Loucy (cell line): ENCODE measurements around the gene FAM163B.

Experiments
- H2AFZ ChIP-seq: fragments of 200-600 bp; sonication (generic); 2 replicates; pipeline ENCODE4 v1.6.0; 2016; ENCODE audit warnings: antibody characterized with exemption, mild to moderate bottlenecking, low read length, moderate library complexity
- H3F3A ChIP-seq: fragments of 200-600 bp; 2 replicates; pipeline ENCODE4 v1.6.0; 2016; ENCODE audit warnings: antibody characterized with exemption, low read depth, mild to moderate bottlenecking
- H3K27me3 ChIP-seq: fragments of 200-600 bp; sonication (generic); 2 replicates; pipeline ENCODE4 v1.6.1; 2014; ENCODE audit warnings: low read length, mild to moderate bottlenecking; ENCODE audit not compliant: insufficient read depth, poor library complexity, severe bottlenecking
- H3K36me3 ChIP-seq: fragments of 200-600 bp; sonication (generic); 2 replicates; pipeline ENCODE4 v1.6.1; 2016; ENCODE audit warnings: low read length; ENCODE audit not compliant: insufficient read depth
- H3K4me1 ChIP-seq: fragments of 200-600 bp; sonication (generic); 2 replicates; pipeline ENCODE4 v1.5.1; 2014; ENCODE audit warnings: low read length, mild to moderate bottlenecking; ENCODE audit not compliant: insufficient read depth, poor library complexity, severe bottlenecking
- H3K4me2 ChIP-seq: fragments of 200-600 bp; sonication (generic); 2 replicates; pipeline ENCODE4 v1.6.0; 2014; ENCODE audit warnings: antibody characterized with exemption, low read length, low read depth, mild to moderate bottlenecking; ENCODE audit not compliant: poor library complexity, severe bottlenecking
- H3K4me3 ChIP-seq: fragments of 200-600 bp; sonication (generic); 2 replicates; pipeline ENCODE4 v1.5.1; 2014; ENCODE audit warnings: low read length, mild to moderate bottlenecking, mixed read lengths; ENCODE audit not compliant: poor library complexity, severe bottlenecking
- H3K79me2 ChIP-seq: fragments of 200-600 bp; sonication (generic); 2 replicates; pipeline ENCODE4 v1.6.1; 2014; ENCODE audit warnings: low read length; ENCODE audit not compliant: insufficient read depth
- H3K9ac ChIP-seq: fragments of 200-600 bp; sonication (generic); 2 replicates; pipeline ENCODE4 v1.6.0; 2014; ENCODE audit warnings: mild to moderate bottlenecking, low read depth, low read length, moderate library complexity; ENCODE audit not compliant: poor library complexity, severe bottlenecking
- H3K9me2 ChIP-seq: fragments of 200-600 bp; sonication (generic); replicated peaks from 2 replicates; pipeline ENCODE4 v1.6.1; 2016; ENCODE audit warnings: low read depth, low read length, mixed read lengths
- H3K9me3 ChIP-seq: fragments of 200-600 bp; sonication (generic); 2 replicates; pipeline ENCODE4 v1.6.1; 2014; ENCODE audit warnings: mild to moderate bottlenecking, antibody characterized with exemption, low read length, low read depth; ENCODE audit not compliant: insufficient read depth
- H4K20me1 ChIP-seq: fragments of 200-600 bp; sonication (generic); 2 replicates; pipeline ENCODE4 v1.6.0; 2014; ENCODE audit warnings: antibody characterized with exemption, low read length, mild to moderate bottlenecking; ENCODE audit not compliant: insufficient read depth, poor library complexity, severe bottlenecking
- EZH2phosphoT487 ChIP-seq: fragments of 200-600 bp; IDR thresholded peaks from 2 replicates; pipeline ENCODE4 v1.6.1; 2018; ENCODE audit warnings: antibody characterized with exemption, mild to moderate bottlenecking, moderate library complexity, borderline replicate concordance
- TF ChIP-seq, protein P1 (sequence below): fragments of 200-600 bp; sonication (generic); conservative IDR thresholded peaks from 2 replicates; pipeline ENCODE4 v1.5.1; 2014; ENCODE audit warnings: mild to moderate bottlenecking, antibody characterized with exemption, low read length

Gene FAM163B

DNA sequence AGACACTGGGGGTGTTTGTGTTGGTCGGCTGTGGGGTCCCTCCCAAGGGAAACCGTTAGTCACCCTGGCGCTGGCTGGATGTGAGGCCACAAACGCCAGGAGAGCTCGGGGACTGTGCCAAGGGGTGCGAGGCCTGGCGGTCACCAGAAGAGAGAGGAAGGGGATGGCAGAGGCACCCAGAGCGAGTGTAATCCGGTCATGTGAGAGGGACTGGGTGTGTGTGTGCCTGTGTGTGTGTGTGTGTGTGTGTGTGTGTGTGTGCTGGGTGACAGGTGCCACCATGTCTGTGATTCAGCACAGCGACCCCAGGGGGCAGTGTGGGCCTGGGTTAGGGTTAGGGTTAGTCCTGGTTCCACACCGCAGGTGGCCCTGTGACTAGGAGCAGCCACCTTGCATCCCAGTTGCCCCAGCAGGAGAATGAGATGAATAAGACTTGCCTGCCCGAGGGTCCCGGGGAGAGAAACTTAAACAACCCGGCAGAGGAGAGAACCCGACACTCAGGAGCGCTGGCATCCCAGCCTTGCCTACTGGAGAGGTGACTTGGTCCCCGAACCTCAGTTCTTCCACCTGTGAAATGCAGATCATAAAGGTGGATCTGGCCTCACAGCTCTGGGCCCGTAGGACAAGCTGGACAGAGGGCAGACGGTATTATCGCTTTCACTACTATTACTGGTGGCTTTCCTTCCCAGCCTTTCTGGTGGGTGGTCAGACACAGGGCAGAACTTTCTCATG is 76.1 kb downstream of the FAM163B start:
- no peaks in the 10 kb centered on the region for H3K27me3 ChIP-seq

DNA sequence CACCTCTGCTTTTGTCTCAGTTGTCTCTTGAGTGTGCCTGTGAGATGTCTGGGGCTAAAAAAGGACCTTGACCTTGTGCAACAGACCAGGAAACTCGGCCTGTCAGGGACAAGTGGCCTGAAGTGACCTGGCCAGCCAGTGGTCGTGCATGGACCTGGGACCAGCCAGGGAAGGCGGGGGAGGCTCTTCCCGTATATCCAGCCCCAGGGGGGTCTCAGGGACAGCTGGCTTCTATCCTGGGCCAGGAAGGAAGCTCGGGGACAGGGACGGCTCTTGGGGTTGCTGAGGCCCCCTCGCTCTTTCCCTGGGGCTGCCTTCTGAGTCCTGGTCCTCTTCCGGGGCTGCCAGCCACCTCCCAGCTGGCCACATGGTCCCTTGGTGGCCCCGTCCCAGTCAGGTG is 77.9 kb downstream of the FAM163B start:
- H3K79me2 ChIP-seq: no peaks in the 10 kb centered on the region
- H3K27me3 ChIP-seq: no peaks in the 10 kb centered on the region
- no peaks in the 10 kb centered on the region for H3K9me3 ChIP-seq
- no peaks in the 10 kb centered on the region for H3K36me3 ChIP-seq
- H3K4me1 ChIP-seq: peaks cover 33% of the 10 kb centered on the region
- no peaks in the 10 kb centered on the region for H3K9me2 ChIP-seq
- no peaks in the 10 kb centered on the region for H4K20me1 ChIP-seq
- no peaks in the 10 kb centered on the region for H3F3A ChIP-seq
- no peak overlapping the region for H3K4me2 ChIP-seq
- no peak overlapping the region for H3K4me3 ChIP-seq
- no peak overlapping the region for H2AFZ ChIP-seq
- no peak overlapping the region for H3K9ac ChIP-seq
- TF ChIP-seq, protein P1, sequence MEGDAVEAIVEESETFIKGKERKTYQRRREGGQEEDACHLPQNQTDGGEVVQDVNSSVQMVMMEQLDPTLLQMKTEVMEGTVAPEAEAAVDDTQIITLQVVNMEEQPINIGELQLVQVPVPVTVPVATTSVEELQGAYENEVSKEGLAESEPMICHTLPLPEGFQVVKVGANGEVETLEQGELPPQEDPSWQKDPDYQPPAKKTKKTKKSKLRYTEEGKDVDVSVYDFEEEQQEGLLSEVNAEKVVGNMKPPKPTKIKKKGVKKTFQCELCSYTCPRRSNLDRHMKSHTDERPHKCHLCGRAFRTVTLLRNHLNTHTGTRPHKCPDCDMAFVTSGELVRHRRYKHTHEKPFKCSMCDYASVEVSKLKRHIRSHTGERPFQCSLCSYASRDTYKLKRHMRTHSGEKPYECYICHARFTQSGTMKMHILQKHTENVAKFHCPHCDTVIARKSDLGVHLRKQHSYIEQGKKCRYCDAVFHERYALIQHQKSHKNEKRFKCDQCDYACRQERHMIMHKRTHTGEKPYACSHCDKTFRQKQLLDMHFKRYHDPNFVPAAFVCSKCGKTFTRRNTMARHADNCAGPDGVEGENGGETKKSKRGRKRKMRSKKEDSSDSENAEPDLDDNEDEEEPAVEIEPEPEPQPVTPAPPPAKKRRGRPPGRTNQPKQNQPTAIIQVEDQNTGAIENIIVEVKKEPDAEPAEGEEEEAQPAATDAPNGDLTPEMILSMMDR: no peak
- no peak for TF ChIP-seq EZH2phosphoT487

More for the DNA sequence above, 76.1 kb downstream of the FAM163B start:
- Histone ChIP-seq H3K9me2 (no peaks in the 10 kb centered on the region), H3K9me3 (no peaks in the 10 kb centered on the region), H3K4me3 (no peak overlapping the region), H2AFZ (no peak overlapping the region), H3K9ac (peak overlapping the region; percentile 21), H3F3A (no peaks in the 10 kb centered on the region), H3K36me3 (no peaks in the 10 kb centered on the region), H4K20me1 (no peaks in the 10 kb centered on the region), H3K79me2 (no peaks in the 10 kb centered on the region), H3K4me1 (peaks cover 22% of the 10 kb centered on the region), H3K4me2 (no peak overlapping the region)
- TF ChIP-seq EZH2phosphoT487: no peak
- TF ChIP-seq, protein P1: peak; percentile 88

DNA sequence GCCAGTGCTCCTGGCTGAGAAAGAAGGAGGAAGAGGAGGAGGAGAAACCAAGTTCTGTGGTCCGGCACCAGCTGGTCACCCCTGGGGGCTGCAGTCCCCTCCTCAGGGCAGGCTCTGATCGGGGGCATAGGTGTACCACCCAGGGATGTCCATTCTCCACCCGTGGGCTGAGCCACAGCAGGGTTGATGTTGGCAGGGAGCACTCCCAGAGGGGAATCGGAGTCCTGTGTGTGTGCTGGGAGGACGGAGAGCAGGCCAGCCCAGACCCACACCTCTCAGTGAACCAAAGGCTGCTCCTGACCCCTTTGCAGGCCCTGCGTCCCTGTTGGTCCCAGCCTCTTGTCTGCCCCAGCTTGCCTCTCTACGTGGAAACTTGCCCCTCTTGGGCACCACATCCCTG is 79.3 kb downstream of the FAM163B start:
- Histone ChIP-seq H3K4me3 (no peak overlapping the region), H3K4me2 (no peak overlapping the region), H3K27me3 (no peaks in the 10 kb centered on the region), H3F3A (no peaks in the 10 kb centered on the region), H2AFZ (no peak overlapping the region), H3K9me2 (no peaks in the 10 kb centered on the region), H3K9ac (no peak overlapping the region), H4K20me1 (no peaks in the 10 kb centered on the region), H3K36me3 (no peaks in the 10 kb centered on the region), H3K79me2 (no peaks in the 10 kb centered on the region), H3K9me3 (no peaks in the 10 kb centered on the region), H3K4me1 (peaks cover 38% of the 10 kb centered on the region)
- TF ChIP-seq, protein P1: no peak
- no peak for TF ChIP-seq EZH2phosphoT487
